ENCODE results near the gene KLC1.
"Not testable (repeated sequence)": the region's sequence is repeated elsewhere in the genome, so short reads cannot be mapped to it uniquely, and the experiment has no call there.

KLC1 gene

GRCh38 chr14:103629503-103630121 is 601 bp downstream of the KLC1 start:
- DNase-seq (ENCODE audit: low read depth in 1 of 2, low spot score in 1 of 2): peak in 1 of 2 experiments; percentile 70
- in situ Hi-C loops (cut with HindIII; ENCODE audit: low pct_unique_long_range_greater_than_20kb, low sequenced_read_pairs): no loop called here
- TF ChIP-seq JUND (IDR thresholded peaks at IDR 0.05; ENCODE audit: low read depth): no peak

- in situ Hi-C loops (cut with HindIII; ENCODE audit: low pct_unique_long_range_greater_than_20kb, low sequenced_read_pairs): no loop called here
- no peak for DNase-seq (ENCODE audit: low read depth in 1 of 2, low spot score in 1 of 2)
- no peak for TF ChIP-seq JUND (IDR thresholded peaks at IDR 0.05; ENCODE audit: low read depth)
These were observed 1.5 kb downstream of the KLC1 start for GRCh38 chr14:103630364-103631108.

- in situ Hi-C loops (cut with HindIII; ENCODE audit: low pct_unique_long_range_greater_than_20kb, low sequenced_read_pairs): no loop called here
- TF ChIP-seq JUND (IDR thresholded peaks at IDR 0.05; ENCODE audit: low read depth): no peak
- DNase-seq (ENCODE audit: low read depth in 1 of 2, low spot score in 1 of 2): no peak
These were observed 4.4 kb downstream of the KLC1 start for GRCh38 chr14:103633391-103633790.

- in situ Hi-C loops (cut with HindIII; ENCODE audit: low pct_unique_long_range_greater_than_20kb, low sequenced_read_pairs): no loop called here
- no peak for DNase-seq (ENCODE audit: low read depth in 1 of 2, low spot score in 1 of 2)
- no peak for TF ChIP-seq JUND (IDR thresholded peaks at IDR 0.05; ENCODE audit: low read depth)
These were observed 5.1 kb downstream of the KLC1 start for GRCh38 chr14:103634156-103634555.

GRCh38 chr14:103638594-103638993 is 9.6 kb downstream of the KLC1 start:
- in situ Hi-C loops (cut with HindIII; ENCODE audit: low pct_unique_long_range_greater_than_20kb, low sequenced_read_pairs): no loop called here
- TF ChIP-seq JUND (IDR thresholded peaks at IDR 0.05; ENCODE audit: low read depth): no peak
- no peak for DNase-seq (ENCODE audit: low read depth in 1 of 2, low spot score in 1 of 2)

GRCh38 chr14:103641161-103641560 is 12.2 kb downstream of the KLC1 start:
- in situ Hi-C loops (cut with HindIII; ENCODE audit: low pct_unique_long_range_greater_than_20kb, low sequenced_read_pairs): no loop called here
- no peak for TF ChIP-seq JUND (IDR thresholded peaks at IDR 0.05; ENCODE audit: low read depth)
- DNase-seq (ENCODE audit: low read depth in 1 of 2, low spot score in 1 of 2): no peak

- TF ChIP-seq JUND (IDR thresholded peaks at IDR 0.05; ENCODE audit: low read depth): no peak
- in situ Hi-C loops (cut with HindIII; ENCODE audit: low pct_unique_long_range_greater_than_20kb, low sequenced_read_pairs): no loop called here
- no peak for DNase-seq (ENCODE audit: low read depth in 1 of 2, low spot score in 1 of 2)
These were observed 17.2 kb downstream of the KLC1 start for GRCh38 chr14:103646189-103646588.

- DNase-seq (ENCODE audit: low read depth in 1 of 2, low spot score in 1 of 2): no peak
- in situ Hi-C loops (cut with HindIII; ENCODE audit: low pct_unique_long_range_greater_than_20kb, low sequenced_read_pairs): no loop called here
- no peak for TF ChIP-seq JUND (IDR thresholded peaks at IDR 0.05; ENCODE audit: low read depth)
These were observed 20.0 kb downstream of the KLC1 start for GRCh38 chr14:103649001-103649400.

GRCh38 chr14:103650213-103650612 is 21.2 kb downstream of the KLC1 start:
- no peak for TF ChIP-seq JUND (IDR thresholded peaks at IDR 0.05; ENCODE audit: low read depth)
- in situ Hi-C loops (cut with HindIII; ENCODE audit: low pct_unique_long_range_greater_than_20kb, low sequenced_read_pairs): no loop called here
- DNase-seq (ENCODE audit: low read depth in 1 of 2, low spot score in 1 of 2): no peak

GRCh38 chr14:103651585-103651984 is 22.6 kb downstream of the KLC1 start:
- no peak for DNase-seq (ENCODE audit: low read depth in 1 of 2, low spot score in 1 of 2)
- TF ChIP-seq JUND (IDR thresholded peaks at IDR 0.05; ENCODE audit: low read depth): no peak

GRCh38 chr14:103652806-103653205 is 23.8 kb downstream of the KLC1 start:
- no peak for TF ChIP-seq JUND (IDR thresholded peaks at IDR 0.05; ENCODE audit: low read depth)
- no peak for DNase-seq (ENCODE audit: low read depth in 1 of 2, low spot score in 1 of 2)
- in situ Hi-C loops (cut with HindIII; ENCODE audit: low pct_unique_long_range_greater_than_20kb, low sequenced_read_pairs): no loop called here

More at GRCh38 chr14:103651585-103651984, 22.6 kb downstream of the KLC1 start:
- in situ Hi-C loops (cut with HindIII; ENCODE audit: low pct_unique_long_range_greater_than_20kb, low sequenced_read_pairs): no loop called here

- in situ Hi-C loops (cut with HindIII; ENCODE audit: low pct_unique_long_range_greater_than_20kb, low sequenced_read_pairs); DNase-seq (ENCODE audit: low read depth in 1 of 2, low spot score in 1 of 2): not testable (repeated sequence)
These were observed 24.3 kb downstream of the KLC1 start for GRCh38 chr14:103653336-103653735.

GRCh38 chr14:103653805-103654204 is 24.8 kb downstream of the KLC1 start:
- TF ChIP-seq JUND (IDR thresholded peaks at IDR 0.05; ENCODE audit: low read depth): no peak
- in situ Hi-C loops (cut with HindIII; ENCODE audit: low pct_unique_long_range_greater_than_20kb, low sequenced_read_pairs): no loop called here
- DNase-seq (ENCODE audit: low read depth in 1 of 2, low spot score in 1 of 2): no peak

Data from T47D (cell line).